Measurements from ENCODE around the gene LINC01488. TPM values are rescaled to one million over a fixed set of nuclear protein-coding genes. Genes with fewer than 3 reads are reported as not detected.

LINC01488 gene
- total and polyA plus RNA-seq, 2 experiments from 2014 or later, result not detected

DNA sequence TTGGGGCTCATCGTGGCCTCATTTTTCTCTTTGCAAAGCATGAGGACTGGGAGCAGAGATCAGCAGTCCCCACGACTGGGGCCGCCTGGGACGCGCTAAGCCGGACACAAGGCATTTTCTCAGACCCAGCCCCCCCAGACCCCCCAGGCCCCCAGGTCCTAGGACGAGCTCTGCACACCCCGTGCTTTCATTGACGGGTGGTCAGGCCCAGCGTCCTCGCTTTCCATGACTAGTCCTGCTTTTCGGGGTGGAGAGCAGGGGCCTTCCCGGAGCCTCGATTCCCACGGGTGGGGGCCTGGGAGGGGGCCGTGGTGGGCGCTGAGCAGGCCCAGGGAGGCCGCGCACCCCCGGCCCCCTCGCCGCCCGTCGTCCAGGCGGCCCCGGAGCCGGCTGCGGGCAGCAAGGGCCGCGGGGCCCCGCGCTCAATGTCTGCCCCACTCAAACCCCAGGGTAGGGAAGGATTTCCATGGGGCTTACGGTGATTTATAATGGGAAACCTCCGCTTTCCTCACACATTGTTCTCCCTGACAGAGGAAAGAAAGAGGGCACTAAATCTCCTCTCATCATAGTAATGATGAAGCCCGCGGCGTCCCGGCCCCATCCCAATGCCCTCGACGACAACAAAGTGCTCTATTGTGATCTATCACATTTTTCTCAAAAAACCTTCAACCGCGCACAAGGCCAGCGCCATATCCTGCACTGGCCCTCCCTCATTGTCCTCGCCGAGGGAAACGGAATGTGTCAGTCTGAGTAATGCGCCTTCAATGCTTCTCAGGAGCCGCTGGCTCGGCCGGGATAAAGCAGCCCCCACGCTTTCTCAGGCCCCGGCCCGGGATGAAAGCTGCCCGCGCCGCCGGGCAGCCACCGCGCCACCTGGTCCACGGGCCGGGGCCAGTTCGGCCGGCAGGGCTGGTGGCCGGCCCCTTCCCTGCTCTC is 10.4 kb upstream of the LINC01488 start:
- Histone ChIP-seq H3K4me2 (ENCODE audit: unreplicated experiment) (no peak overlapping the region), H3K4me1 (ENCODE audit: insufficient read depth) (no peaks in the 10 kb centered on the region), H3K79me2 (ENCODE audit: insufficient read depth) (no peaks in the 10 kb centered on the region), H2AFZ (no peak overlapping the region), H3K27ac (no peak overlapping the region), H3K9me3 (ENCODE audit: low read depth) (no peaks in the 10 kb centered on the region), H3K9ac (no peak overlapping the region), H3K36me3 (ENCODE audit: low read depth) (no peaks in the 10 kb centered on the region), H3K27me3 (replicated peaks; ENCODE audit: insufficient read depth) (no peaks in the 10 kb centered on the region), H3F3A (ENCODE audit: insufficient read depth) (no peaks in the 10 kb centered on the region), H3K4me3 (no peak overlapping the region), H4K20me1 (ENCODE audit: insufficient read depth) (no peaks in the 10 kb centered on the region), H3K9me2 (ENCODE audit: insufficient read depth) (no peaks in the 10 kb centered on the region)
- WGBS, 2 experiments (ENCODE audit: low coverage in 1 of 2, low lambda C conversion rate in 2 of 2, missing lambda C conversion rate in 2 of 2), result 89 to 90% methylated on average over 31 to 64 of the region's 64 CpGs
- in situ Hi-C loops (cut with MboI), result no loop called here
- DNase-seq, result no peak
- TF ChIP-seq EZH2phosphoT487 (IDR thresholded peaks at IDR 0.05; ENCODE audit: insufficient read depth, low read depth) (no peak), EZH2 (IDR thresholded peaks at IDR 0.05; ENCODE audit: insufficient read depth, poor library complexity, severe bottlenecking) (no peak)

DNA sequence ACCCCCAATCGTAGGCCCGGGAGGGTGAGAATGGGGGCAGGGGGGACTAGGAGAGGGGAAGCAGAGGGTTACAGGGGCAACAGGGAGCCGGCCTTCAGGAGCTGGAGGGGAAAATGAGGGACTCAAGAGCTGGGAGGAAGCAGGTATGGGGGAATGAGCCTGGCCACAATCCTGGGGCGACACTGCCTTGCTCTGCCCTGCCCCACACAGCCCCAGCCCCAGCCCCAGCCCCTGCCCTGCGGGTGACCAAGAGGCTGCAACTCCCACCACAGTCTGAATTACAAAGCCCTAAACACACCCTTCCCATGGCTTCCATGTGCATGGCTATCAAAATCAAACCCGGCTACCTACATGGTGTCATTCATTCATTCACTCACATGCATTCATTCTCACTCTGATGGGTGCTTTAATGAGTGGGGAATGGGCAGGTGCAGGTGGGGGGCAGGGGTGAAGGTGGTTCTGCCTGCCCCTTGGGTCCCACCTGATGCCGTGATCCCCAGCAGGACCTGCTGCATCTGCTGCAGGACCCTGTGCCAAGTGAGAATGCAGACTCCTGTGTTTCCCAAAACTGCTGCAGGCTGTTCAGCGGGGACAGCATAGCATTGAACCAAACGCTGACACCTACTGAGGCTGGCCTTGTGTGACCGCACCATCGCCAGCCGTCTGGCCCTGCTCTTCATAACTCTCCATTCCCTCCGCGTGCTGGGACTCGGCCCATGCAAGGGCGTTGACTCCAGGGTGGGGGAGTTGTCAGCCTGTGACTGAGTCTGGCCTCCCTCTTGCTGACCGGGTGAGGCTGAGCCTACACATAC is 9.5 kb upstream of the LINC01488 start:
- TF ChIP-seq EZH2phosphoT487 (IDR thresholded peaks at IDR 0.05; ENCODE audit: insufficient read depth, low read depth), result no peak
- TF ChIP-seq EZH2 (IDR thresholded peaks at IDR 0.05; ENCODE audit: insufficient read depth, poor library complexity, severe bottlenecking), result no peak
- H3K79me2 ChIP-seq (ENCODE audit: insufficient read depth), result no peaks in the 10 kb centered on the region
- H3F3A ChIP-seq (ENCODE audit: insufficient read depth), result no peaks in the 10 kb centered on the region
- no peaks in the 10 kb centered on the region for H3K9me3 ChIP-seq (ENCODE audit: low read depth)
- in situ Hi-C loops (cut with MboI), result no loop called here
- WGBS, 2 experiments (ENCODE audit: low coverage in 1 of 2, low lambda C conversion rate in 2 of 2, missing lambda C conversion rate in 2 of 2), result 58 to 74% methylated on average over 13 to 17 of the region's 17 CpGs
- H3K9ac ChIP-seq, result no peak overlapping the region
- no peak for DNase-seq
- H3K36me3 ChIP-seq (ENCODE audit: low read depth), result no peaks in the 10 kb centered on the region
- no peaks in the 10 kb centered on the region for H3K9me2 ChIP-seq (ENCODE audit: insufficient read depth)
- no peak overlapping the region for H3K4me2 ChIP-seq (ENCODE audit: unreplicated experiment)
- no peaks in the 10 kb centered on the region for H3K4me1 ChIP-seq (ENCODE audit: insufficient read depth)
- H2AFZ ChIP-seq, result no peak overlapping the region
- H3K27me3 ChIP-seq (replicated peaks; ENCODE audit: insufficient read depth), result no peaks in the 10 kb centered on the region
- no peaks in the 10 kb centered on the region for H4K20me1 ChIP-seq (ENCODE audit: insufficient read depth)
- H3K27ac ChIP-seq, result no peak overlapping the region
- no peak overlapping the region for H3K4me3 ChIP-seq

DNA sequence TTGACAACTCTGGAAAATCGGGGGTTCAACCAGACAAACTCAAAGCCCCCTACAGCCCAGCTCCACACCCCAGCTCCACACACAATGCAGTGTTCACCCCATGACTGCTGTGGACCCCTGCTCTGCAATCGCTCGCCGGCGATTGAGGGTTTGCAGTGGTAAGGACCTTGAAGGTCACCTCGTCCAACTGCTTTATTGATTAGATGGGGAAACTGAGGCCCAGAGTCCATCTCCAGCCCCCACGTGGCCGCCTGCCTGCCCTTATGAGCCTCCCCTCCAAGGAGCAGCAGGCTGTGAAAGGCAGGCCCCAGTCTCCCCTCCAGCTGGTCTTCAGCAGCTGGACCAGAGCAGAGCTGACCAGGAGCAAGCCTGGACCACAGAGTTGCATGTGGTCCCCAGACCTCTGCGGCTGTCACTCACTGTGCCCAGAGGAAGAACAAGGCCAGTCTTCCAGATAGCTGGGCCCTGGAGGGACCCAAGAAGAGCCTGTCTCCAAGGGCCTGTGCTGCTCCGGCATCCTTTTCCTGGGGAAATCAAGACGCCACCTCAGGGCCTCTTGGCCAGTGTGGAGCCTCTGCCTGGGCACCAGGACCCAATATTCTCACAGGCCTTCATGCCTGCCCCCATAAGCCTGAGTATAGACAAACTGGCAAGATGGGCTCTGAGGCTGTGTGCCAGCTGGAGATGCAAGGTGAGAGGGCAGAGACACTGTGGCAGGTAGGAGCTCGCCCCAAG is 8.8 kb upstream of the LINC01488 start:
- TF ChIP-seq EZH2 (IDR thresholded peaks at IDR 0.05; ENCODE audit: insufficient read depth, poor library complexity, severe bottlenecking) (no peak), EZH2phosphoT487 (IDR thresholded peaks at IDR 0.05; ENCODE audit: insufficient read depth, low read depth) (no peak)
- 80 to 84% methylated on average over 12 of the region's 12 CpGs for WGBS, 2 experiments (ENCODE audit: low coverage in 1 of 2, low lambda C conversion rate in 2 of 2, missing lambda C conversion rate in 2 of 2)
- in situ Hi-C loops (cut with MboI), result no loop called here

DNA sequence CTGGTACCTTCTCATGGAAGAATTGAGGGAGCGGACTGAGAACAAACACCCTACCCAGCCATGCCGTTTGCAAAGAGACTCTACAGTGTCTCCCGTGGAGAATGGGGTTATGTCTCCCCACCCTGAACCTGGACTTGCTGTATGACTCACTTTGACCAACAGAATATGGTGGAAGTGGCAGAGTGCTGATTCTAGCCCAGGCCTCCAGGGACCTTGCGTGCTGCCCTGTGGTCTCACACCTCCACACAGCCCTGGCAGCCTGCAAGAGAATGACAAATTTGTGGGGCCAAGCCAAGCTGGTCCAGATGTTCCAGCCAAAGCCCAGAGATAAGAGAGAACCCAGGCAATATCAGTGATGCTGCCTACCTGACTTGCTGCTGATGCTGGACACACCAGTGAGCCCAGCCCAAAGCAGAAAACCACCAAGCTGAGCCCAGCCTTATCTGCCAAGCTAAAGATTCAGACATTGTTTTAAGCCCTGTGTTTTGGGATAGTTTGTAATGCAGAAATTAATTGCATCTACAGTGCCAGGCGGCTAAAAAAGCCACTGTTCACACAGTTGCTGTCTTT is 8.1 kb upstream of the LINC01488 start:
- in situ Hi-C loops (cut with MboI), result no loop called here

More for the DNA sequence above, 8.8 kb upstream of the LINC01488 start:
- Histone ChIP-seq H3K9me2 (ENCODE audit: insufficient read depth) (no peaks in the 10 kb centered on the region), H3K79me2 (ENCODE audit: insufficient read depth) (no peaks in the 10 kb centered on the region), H3K4me2 (ENCODE audit: unreplicated experiment) (no peak overlapping the region), H4K20me1 (ENCODE audit: insufficient read depth) (no peaks in the 10 kb centered on the region), H3K4me3 (no peak overlapping the region), H3K4me1 (ENCODE audit: insufficient read depth) (no peaks in the 10 kb centered on the region), H3K9me3 (ENCODE audit: low read depth) (no peaks in the 10 kb centered on the region), H3K9ac (no peak overlapping the region), H3F3A (ENCODE audit: insufficient read depth) (no peaks in the 10 kb centered on the region), H2AFZ (no peak overlapping the region), H3K36me3 (ENCODE audit: low read depth) (no peaks in the 10 kb centered on the region), H3K27me3 (replicated peaks; ENCODE audit: insufficient read depth) (no peaks in the 10 kb centered on the region), H3K27ac (no peak overlapping the region)
- DNase-seq, result no peak

More for the DNA sequence above, 8.1 kb upstream of the LINC01488 start:
- no peak overlapping the region for H3K27ac ChIP-seq
- H4K20me1 ChIP-seq (ENCODE audit: insufficient read depth), result no peaks in the 10 kb centered on the region
- no peak overlapping the region for H3K4me2 ChIP-seq (ENCODE audit: unreplicated experiment)
- no peaks in the 10 kb centered on the region for H3K36me3 ChIP-seq (ENCODE audit: low read depth)
- H3K79me2 ChIP-seq (ENCODE audit: insufficient read depth), result no peaks in the 10 kb centered on the region
- no peaks in the 10 kb centered on the region for H3K9me2 ChIP-seq (ENCODE audit: insufficient read depth)
- no peaks in the 10 kb centered on the region for H3K4me1 ChIP-seq (ENCODE audit: insufficient read depth)
- no peak overlapping the region for H3K4me3 ChIP-seq
- 87 to 92% methylated on average over 5 of the region's 5 CpGs for WGBS, 2 experiments (ENCODE audit: low coverage in 1 of 2, low lambda C conversion rate in 2 of 2, missing lambda C conversion rate in 2 of 2)
- DNase-seq, result no peak
- H3F3A ChIP-seq (ENCODE audit: insufficient read depth), result no peaks in the 10 kb centered on the region
- TF ChIP-seq EZH2phosphoT487 (IDR thresholded peaks at IDR 0.05; ENCODE audit: insufficient read depth, low read depth), result no peak
- H3K9me3 ChIP-seq (ENCODE audit: low read depth), result no peaks in the 10 kb centered on the region
- no peak overlapping the region for H2AFZ ChIP-seq
- no peak overlapping the region for H3K9ac ChIP-seq
- H3K27me3 ChIP-seq (replicated peaks; ENCODE audit: insufficient read depth), result no peaks in the 10 kb centered on the region

Data from GM23248 (cell line).